ENCODE results near the gene AKR1C8. TPM values are rescaled to one million over a fixed set of nuclear protein-coding genes. Genes with fewer than 3 reads are reported as not detected.

Gene AKR1C8
- total and polyA plus RNA-seq, 2 of the 13 experiments (the other 11 are each of a cell fraction or from before 2014, with no cell fraction given), result 0.12 TPM; not detected in 1

DNA sequence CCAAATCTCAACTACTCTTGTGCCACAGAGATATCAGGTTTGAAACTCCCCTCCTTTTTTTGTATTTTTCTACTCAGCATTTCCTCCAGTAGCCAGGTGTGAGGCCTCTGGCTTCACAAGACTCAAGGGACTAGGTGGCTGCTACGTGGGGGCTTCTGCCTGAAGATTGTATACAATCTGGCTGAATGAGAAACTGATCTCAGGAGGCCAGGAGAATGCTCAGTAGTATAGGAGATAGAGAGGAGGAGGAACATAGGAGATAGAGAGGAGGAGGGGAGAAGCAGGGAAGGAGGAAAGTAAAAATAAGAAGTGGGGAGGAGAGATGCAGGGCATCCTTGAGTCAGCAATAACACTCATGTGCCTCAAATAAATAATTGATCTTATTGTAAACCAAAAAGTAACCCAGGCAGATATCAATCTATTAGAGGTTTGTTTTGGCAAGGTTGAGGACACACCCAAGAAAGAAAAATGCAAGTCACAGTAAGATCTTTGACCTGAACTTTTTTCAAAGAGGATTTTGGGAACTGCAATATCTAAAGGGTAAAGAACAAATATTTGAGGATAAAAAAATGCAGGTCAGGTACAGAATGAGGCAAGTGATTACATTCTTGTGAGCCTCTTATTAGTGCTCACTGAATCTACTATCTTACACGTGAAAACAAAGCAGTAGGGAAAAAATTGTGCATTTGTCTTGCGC, 36.8 kb downstream of the AKR1C8 start (continued):
- TF ChIP-seq, protein P1, sequence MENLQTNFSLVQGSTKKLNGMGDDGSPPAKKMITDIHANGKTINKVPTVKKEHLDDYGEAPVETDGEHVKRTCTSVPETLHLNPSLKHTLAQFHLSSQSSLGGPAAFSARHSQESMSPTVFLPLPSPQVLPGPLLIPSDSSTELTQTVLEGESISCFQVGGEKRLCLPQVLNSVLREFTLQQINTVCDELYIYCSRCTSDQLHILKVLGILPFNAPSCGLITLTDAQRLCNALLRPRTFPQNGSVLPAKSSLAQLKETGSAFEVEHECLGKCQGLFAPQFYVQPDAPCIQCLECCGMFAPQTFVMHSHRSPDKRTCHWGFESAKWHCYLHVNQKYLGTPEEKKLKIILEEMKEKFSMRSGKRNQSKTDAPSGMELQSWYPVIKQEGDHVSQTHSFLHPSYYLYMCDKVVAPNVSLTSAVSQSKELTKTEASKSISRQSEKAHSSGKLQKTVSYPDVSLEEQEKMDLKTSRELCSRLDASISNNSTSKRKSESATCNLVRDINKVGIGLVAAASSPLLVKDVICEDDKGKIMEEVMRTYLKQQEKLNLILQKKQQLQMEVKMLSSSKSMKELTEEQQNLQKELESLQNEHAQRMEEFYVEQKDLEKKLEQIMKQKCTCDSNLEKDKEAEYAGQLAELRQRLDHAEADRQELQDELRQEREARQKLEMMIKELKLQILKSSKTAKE (CRISPR knock-in tag; IDR thresholded peaks at IDR 0.05; ENCODE audit: borderline replicate concordance), result no peak
- TF ChIP-seq MTA1 (CRISPR knock-in tag; IDR thresholded peaks at IDR 0.05; ENCODE audit: borderline replicate concordance), result 0 out of 2 replicates have a peak, but pooled peaks have one; percentile 2
- TF ChIP-seq, protein P2, sequence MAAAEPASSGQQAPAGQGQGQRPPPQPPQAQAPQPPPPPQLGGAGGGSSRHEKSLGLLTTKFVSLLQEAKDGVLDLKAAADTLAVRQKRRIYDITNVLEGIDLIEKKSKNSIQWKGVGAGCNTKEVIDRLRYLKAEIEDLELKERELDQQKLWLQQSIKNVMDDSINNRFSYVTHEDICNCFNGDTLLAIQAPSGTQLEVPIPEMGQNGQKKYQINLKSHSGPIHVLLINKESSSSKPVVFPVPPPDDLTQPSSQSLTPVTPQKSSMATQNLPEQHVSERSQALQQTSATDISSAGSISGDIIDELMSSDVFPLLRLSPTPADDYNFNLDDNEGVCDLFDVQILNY (CRISPR knock-in tag; conservative IDR thresholded peaks at IDR 0.05), result no peak
- TF ChIP-seq SMAD3 (CRISPR knock-in tag; IDR thresholded peaks at IDR 0.05), result peak; percentile 62; the same call in 1 of the 2 replicates
- TF ChIP-seq POLR2G (IDR thresholded peaks at IDR 0.05; ENCODE audit: low read depth, low read length), result peak; percentile 53
- TF ChIP-seq ZNF883 (CRISPR knock-in tag; IDR thresholded peaks at IDR 0.05; ENCODE audit: not compliant biosample characterization), result no peak
- no peak for TF ChIP-seq ZZZ3 (CRISPR knock-in tag; IDR thresholded peaks at IDR 0.05; ENCODE audit: borderline replicate concordance)
- peak; percentile 86; the same call in 1 of the 2 replicates for TF ChIP-seq NFE2 (CRISPR knock-in tag; IDR thresholded peaks at IDR 0.05)
- TF ChIP-seq IKZF1 (IDR thresholded peaks at IDR 0.05), result no peak
- TF ChIP-seq JUND (CRISPR knock-in tag; IDR thresholded peaks at IDR 0.05), result no peak
- no peak for TF ChIP-seq SMAD1 (CRISPR knock-in tag; IDR thresholded peaks at IDR 0.05; ENCODE audit: borderline replicate concordance, low read depth)
- TF ChIP-seq ZNF350 (CRISPR knock-in tag; IDR thresholded peaks at IDR 0.05; ENCODE audit: borderline replicate concordance, low read depth), result no peak
- TF ChIP-seq, protein P3, sequence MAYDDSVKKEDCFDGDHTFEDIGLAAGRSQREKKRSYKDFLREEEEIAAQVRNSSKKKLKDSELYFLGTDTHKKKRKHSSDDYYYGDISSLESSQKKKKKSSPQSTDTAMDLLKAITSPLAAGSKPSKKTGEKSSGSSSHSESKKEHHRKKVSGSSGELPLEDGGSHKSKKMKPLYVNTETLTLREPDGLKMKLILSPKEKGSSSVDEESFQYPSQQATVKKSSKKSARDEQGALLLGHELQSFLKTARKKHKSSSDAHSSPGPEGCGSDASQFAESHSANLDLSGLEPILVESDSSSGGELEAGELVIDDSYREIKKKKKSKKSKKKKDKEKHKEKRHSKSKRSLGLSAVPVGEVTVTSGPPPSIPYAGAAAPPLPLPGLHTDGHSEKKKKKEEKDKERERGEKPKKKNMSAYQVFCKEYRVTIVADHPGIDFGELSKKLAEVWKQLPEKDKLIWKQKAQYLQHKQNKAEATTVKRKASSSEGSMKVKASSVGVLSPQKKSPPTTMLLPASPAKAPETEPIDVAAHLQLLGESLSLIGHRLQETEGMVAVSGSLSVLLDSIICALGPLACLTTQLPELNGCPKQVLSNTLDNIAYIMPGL (CRISPR knock-in tag; IDR thresholded peaks at IDR 0.05; ENCODE audit: borderline replicate concordance in 1 of 2, low read depth in 1 of 2), result no peak; a peak in 1 of 4 replicates
- TF ChIP-seq TCF7 (IDR thresholded peaks at IDR 0.05; ENCODE audit: low read depth), result peak; percentile 85
- no peak for TF ChIP-seq ZNF761 (CRISPR knock-in tag; conservative IDR thresholded peaks at IDR 0.05)
- no peak for TF ChIP-seq HMG20B (CRISPR knock-in tag; conservative IDR thresholded peaks at IDR 0.05)
- TF ChIP-seq, protein P4, sequence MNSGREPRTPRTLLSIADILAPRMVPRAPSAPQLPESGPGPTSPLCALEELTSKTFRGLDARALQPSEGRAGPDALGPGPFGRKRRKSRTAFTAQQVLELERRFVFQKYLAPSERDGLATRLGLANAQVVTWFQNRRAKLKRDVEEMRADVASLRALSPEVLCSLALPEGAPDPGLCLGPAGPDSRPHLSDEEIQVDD (CRISPR knock-in tag; IDR thresholded peaks at IDR 0.05; ENCODE audit: borderline replicate concordance), result no peak
- TF ChIP-seq ZNF160 (CRISPR knock-in tag; IDR thresholded peaks at IDR 0.05), result no peak
- TF ChIP-seq PHB2 (IDR thresholded peaks at IDR 0.05; ENCODE audit: partially characterized antibody), result no peak
- TF ChIP-seq NFYC (CRISPR knock-in tag; IDR thresholded peaks at IDR 0.05), result no peak
- no peak for TF ChIP-seq ZSCAN12 (CRISPR knock-in tag; IDR thresholded peaks at IDR 0.05)
- TF ChIP-seq, protein P5, sequence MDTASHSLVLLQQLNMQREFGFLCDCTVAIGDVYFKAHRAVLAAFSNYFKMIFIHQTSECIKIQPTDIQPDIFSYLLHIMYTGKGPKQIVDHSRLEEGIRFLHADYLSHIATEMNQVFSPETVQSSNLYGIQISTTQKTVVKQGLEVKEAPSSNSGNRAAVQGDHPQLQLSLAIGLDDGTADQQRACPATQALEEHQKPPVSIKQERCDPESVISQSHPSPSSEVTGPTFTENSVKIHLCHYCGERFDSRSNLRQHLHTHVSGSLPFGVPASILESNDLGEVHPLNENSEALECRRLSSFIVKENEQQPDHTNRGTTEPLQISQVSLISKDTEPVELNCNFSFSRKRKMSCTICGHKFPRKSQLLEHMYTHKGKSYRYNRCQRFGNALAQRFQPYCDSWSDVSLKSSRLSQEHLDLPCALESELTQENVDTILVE (CRISPR knock-in tag; IDR thresholded peaks at IDR 0.05), result no peak
- no peak for TF ChIP-seq ZFP1 (CRISPR knock-in tag; IDR thresholded peaks at IDR 0.05)

All from HepG2 (cell line).